HCT116 (cell line): ENCODE measurements around the gene APPBP2.

ENCODE experiments used
- EGR1 ChIP-seq: IDR thresholded peaks from 2 replicates; pipeline ENCODE4 v1.6.1; 2012; ENCODE audit warnings: low read depth
- EZH2 ChIP-seq: fragments of 200-600 bp; sonication (generic); IDR thresholded peaks from 2 replicates; pipeline ENCODE4 v1.6.1; 2017; ENCODE audit warnings: antibody characterized with exemption, mixed run types
- EZH2phosphoT487 ChIP-seq: fragments of 200-600 bp; IDR thresholded peaks from 2 replicates; pipeline ENCODE4 v1.6.1; 2018; ENCODE audit warnings: antibody characterized with exemption, borderline replicate concordance
- POLR2A ChIP-seq: IDR thresholded peaks from 2 replicates; pipeline ENCODE4 v1.7.0; 2011; ENCODE audit warnings: borderline replicate concordance; ENCODE audit not compliant: insufficient read depth, insufficient read length; ENCODE audit errors: extremely low read depth
- POLR2AphosphoS5 ChIP-seq: IDR thresholded peaks from 2 replicates; pipeline ENCODE4 v1.6.1; 2011; ENCODE audit warnings: mild to moderate bottlenecking, low read depth, low read length, moderate library complexity
- RAD21 ChIP-seq: IDR thresholded peaks from 2 replicates; pipeline ENCODE4 v1.6.1; 2012; ENCODE audit warnings: low read depth, mild to moderate bottlenecking
- TCF7L2 ChIP-seq: IDR thresholded peaks from 2 replicates; pipeline ENCODE4 v1.7.0; 2011; ENCODE audit warnings: borderline replicate concordance, inconsistent platforms; ENCODE audit not compliant: insufficient read depth, insufficient read length; ENCODE audit errors: extremely low read depth
- ZFX ChIP-seq: fragments of 450-650 bp; IDR thresholded peaks from 2 replicates; pipeline ENCODE4 v1.6.1; 2017
- ZNF274 ChIP-seq: fragments of 200-500 bp; sonication (Bioruptor generic); IDR thresholded peaks from 2 replicates; pipeline ENCODE4 v1.6.1; 2014; ENCODE audit warnings: mild to moderate bottlenecking, low read depth, low read length, inconsistent platforms
- TF ChIP-seq, protein P1 (sequence below), 3 experiments: fragments of 200-600 bp in 1 of 3; sonication (generic) in 1 of 3; IDR thresholded peaks in 2 of 3; conservative IDR thresholded peaks in 1 of 3; 2 replicates each; pipeline ENCODE4 v1.5.1; 2012 to 2017; ENCODE audit warnings: low read depth in 2 of 3, low read length in 2 of 3, antibody characterized with exemption in 1 of 3, borderline replicate concordance in 1 of 3, control low read depth in 1 of 3, mild to moderate bottlenecking in 1 of 3, mixed read lengths in 1 of 3, mixed run types in 1 of 3, moderate library complexity in 1 of 3; ENCODE audit not compliant: insufficient read depth in 1 of 3
- TF ChIP-seq, protein P2 (sequence below): IDR thresholded peaks from 2 replicates; pipeline ENCODE4 v1.6.1; 2012

DNA sequence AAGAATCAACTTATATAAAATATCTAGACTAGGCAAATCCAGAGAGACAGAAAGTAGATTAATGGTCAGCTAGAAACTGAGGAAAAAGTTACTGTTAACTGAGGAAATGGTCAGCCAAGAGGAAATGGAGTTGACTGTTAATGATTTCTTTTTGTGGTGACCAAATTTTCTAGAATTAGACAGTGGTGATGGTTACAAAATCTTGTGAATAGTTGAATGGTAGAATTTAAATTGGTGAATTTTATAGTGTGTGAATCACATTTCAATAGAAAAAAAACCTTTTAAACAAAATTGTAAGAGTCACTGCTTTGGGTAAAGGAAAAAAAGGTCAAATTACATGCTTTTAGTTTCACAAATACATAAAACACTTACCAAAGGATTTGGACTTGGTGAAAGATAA, 30.0 kb downstream of the APPBP2 start:
- TF ChIP-seq, protein P1, sequence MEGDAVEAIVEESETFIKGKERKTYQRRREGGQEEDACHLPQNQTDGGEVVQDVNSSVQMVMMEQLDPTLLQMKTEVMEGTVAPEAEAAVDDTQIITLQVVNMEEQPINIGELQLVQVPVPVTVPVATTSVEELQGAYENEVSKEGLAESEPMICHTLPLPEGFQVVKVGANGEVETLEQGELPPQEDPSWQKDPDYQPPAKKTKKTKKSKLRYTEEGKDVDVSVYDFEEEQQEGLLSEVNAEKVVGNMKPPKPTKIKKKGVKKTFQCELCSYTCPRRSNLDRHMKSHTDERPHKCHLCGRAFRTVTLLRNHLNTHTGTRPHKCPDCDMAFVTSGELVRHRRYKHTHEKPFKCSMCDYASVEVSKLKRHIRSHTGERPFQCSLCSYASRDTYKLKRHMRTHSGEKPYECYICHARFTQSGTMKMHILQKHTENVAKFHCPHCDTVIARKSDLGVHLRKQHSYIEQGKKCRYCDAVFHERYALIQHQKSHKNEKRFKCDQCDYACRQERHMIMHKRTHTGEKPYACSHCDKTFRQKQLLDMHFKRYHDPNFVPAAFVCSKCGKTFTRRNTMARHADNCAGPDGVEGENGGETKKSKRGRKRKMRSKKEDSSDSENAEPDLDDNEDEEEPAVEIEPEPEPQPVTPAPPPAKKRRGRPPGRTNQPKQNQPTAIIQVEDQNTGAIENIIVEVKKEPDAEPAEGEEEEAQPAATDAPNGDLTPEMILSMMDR (IDR thresholded peaks at IDR 0.05 in 2 of 3, conservative IDR thresholded peaks at IDR 0.05 in 1 of 3; ENCODE audit: borderline replicate concordance in 1 of 3, insufficient read depth in 1 of 3, low read depth in 2 of 3, low read length in 2 of 3) = no peak
- TF ChIP-seq ZFX = no peak
- TF ChIP-seq EGR1 = no peak
- no peak for TF ChIP-seq TCF7L2
- TF ChIP-seq ZNF274 = no peak
- no peak for TF ChIP-seq EZH2phosphoT487
- TF ChIP-seq POLR2A = no peak
- no peak for TF ChIP-seq POLR2AphosphoS5
- no peak for TF ChIP-seq EZH2
- no peak for TF ChIP-seq RAD21
- TF ChIP-seq, protein P2, sequence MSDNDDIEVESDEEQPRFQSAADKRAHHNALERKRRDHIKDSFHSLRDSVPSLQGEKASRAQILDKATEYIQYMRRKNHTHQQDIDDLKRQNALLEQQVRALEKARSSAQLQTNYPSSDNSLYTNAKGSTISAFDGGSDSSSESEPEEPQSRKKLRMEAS = no peak
